Measurements from ENCODE around the gene PTGDR2.

PTGDR2 gene

DNA sequence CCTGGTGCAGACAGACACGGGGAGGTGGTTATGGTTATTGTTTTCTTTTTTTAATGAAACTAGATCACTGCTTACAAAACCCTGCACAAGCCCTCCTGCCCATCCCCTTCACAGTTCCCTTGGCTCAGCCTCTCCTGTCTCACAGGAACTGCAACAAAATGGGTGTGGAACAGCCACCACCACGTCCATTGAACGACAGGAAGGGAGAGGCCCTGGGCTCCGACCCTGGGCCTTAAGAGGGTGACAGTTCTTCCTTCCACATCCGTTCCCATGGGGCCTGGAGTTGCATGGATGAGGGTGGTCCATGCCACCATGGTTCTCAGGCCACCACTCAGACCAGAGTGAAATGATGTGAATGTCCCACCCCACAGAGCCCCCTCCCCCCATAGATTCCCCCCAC, 34.9 kb upstream of the PTGDR2 start:
- no peak overlapping the region for H3K4me3 ChIP-seq (ENCODE audit: insufficient read depth, low read depth, low read length, poor library complexity, severe bottlenecking)
- no peak overlapping the region for H3K27ac ChIP-seq (ENCODE audit: insufficient read depth, low read length, poor library complexity, severe bottlenecking)
- no peaks in the 10 kb centered on the region for H3K9me3 ChIP-seq (ENCODE audit: control insufficient read depth, low read length)
- H3K4me1 ChIP-seq (ENCODE audit: control insufficient read depth, insufficient read depth, low read length, poor library complexity, severe bottlenecking): no peaks in the 10 kb centered on the region
- H3K27me3 ChIP-seq (replicated peaks; ENCODE audit: control insufficient read depth, insufficient read depth, low read length, poor library complexity, severe bottlenecking): no peaks in the 10 kb centered on the region
- DNase-seq: no peak
- peaks cover 48% of the 10 kb centered on the region for H3K36me3 ChIP-seq (ENCODE audit: control insufficient read depth, insufficient read depth, low read length)

DNA sequence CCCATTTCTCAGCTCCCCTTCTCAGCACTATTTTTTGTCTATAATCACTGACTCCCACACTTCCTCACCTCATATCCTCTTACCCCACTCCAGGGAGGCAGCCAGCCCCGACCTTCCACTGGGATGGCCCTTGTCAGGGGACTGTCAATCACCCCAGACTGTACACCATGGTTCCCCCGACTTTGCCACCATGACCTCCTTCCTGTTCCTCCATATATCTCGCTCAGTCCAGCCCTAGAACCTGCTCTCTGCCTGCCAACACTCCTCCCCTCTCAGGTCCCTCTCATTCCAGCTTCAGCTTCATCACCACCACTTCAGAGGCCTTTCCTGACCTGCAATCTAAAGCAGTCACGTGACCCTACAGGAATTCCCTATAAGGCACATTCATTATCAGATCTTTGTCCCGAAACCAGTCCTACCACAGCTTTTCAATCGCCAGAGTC, 34.1 kb upstream of the PTGDR2 start:
- no peaks in the 10 kb centered on the region for H3K27me3 ChIP-seq (replicated peaks; ENCODE audit: control insufficient read depth, insufficient read depth, low read length, poor library complexity, severe bottlenecking)
- H3K4me3 ChIP-seq (ENCODE audit: insufficient read depth, low read depth, low read length, poor library complexity, severe bottlenecking): no peak overlapping the region
- H3K4me1 ChIP-seq (ENCODE audit: control insufficient read depth, insufficient read depth, low read length, poor library complexity, severe bottlenecking): no peaks in the 10 kb centered on the region
- no peak overlapping the region for H3K27ac ChIP-seq (ENCODE audit: insufficient read depth, low read length, poor library complexity, severe bottlenecking)
- H3K9me3 ChIP-seq (ENCODE audit: control insufficient read depth, low read length): no peaks in the 10 kb centered on the region
- peaks cover 39% of the 10 kb centered on the region for H3K36me3 ChIP-seq (ENCODE audit: control insufficient read depth, insufficient read depth, low read length)
- DNase-seq: no peak

DNA sequence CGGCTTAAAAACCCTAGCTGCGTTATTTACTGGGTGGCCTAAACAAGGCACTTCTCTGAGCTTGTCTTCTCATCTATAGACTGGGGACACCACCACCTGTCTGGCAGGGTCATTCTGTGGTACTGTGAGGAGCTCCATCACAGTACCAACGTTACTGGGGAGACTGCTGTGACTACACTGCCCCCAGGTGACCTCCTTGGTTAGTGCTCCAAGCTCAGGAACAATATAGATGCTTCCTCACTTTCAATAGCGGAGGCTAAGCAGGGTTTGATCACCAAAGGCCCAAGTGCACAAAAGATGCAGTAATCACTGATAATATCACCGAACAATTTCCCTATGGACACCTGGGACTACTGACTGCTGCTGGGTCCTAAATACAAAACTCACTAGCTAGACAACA, 31.8 kb upstream of the PTGDR2 start:
- DNase-seq: no peak

DNA sequence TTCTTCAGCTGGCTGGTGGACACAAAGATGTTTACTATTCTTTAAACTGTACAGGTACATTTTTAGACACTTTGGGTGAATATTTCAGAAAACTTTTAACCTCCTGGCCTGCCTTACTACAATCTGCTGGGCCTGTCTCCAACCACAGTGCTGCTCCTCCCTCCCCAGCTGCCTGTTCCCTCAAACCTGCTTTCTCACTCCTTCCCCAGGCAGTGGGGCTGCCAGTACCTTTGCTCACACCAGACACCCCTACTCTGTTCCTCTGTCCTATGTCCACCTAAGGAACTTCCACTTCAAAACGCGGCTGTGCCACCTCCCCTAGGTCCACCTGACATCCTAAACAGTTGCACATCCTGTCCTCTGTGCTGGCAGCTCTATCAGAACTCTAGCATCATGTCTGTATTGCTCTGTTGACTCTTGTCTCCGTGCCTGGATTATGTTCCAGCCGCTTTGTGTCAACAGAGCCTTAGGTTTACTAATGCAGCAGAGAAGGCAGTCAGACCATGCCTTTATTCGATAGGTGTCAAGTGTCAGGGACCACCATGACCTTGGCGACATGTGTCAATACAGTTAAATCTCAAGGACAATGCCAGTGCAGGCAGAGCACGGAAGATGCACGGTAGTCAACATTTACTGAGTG, 25.0 kb upstream of the PTGDR2 start:
- Histone ChIP-seq H3K4me3 (ENCODE audit: insufficient read depth, low read depth, low read length, poor library complexity, severe bottlenecking) (no peak overlapping the region), H3K36me3 (ENCODE audit: control insufficient read depth, insufficient read depth, low read length) (peaks cover 16% of the 10 kb centered on the region), H3K9me3 (ENCODE audit: control insufficient read depth, low read length) (no peaks in the 10 kb centered on the region), H3K4me1 (ENCODE audit: control insufficient read depth, insufficient read depth, low read length, poor library complexity, severe bottlenecking) (no peaks in the 10 kb centered on the region), H3K27ac (ENCODE audit: insufficient read depth, low read length, poor library complexity, severe bottlenecking) (no peak overlapping the region), H3K27me3 (replicated peaks; ENCODE audit: control insufficient read depth, insufficient read depth, low read length, poor library complexity, severe bottlenecking) (no peaks in the 10 kb centered on the region)
- DNase-seq: no peak

More for the DNA sequence above, 31.8 kb upstream of the PTGDR2 start:
- H3K4me1 ChIP-seq (ENCODE audit: control insufficient read depth, insufficient read depth, low read length, poor library complexity, severe bottlenecking): no peaks in the 10 kb centered on the region
- H3K4me3 ChIP-seq (ENCODE audit: insufficient read depth, low read depth, low read length, poor library complexity, severe bottlenecking): no peak overlapping the region
- no peaks in the 10 kb centered on the region for H3K9me3 ChIP-seq (ENCODE audit: control insufficient read depth, low read length)
- H3K27me3 ChIP-seq (replicated peaks; ENCODE audit: control insufficient read depth, insufficient read depth, low read length, poor library complexity, severe bottlenecking): no peaks in the 10 kb centered on the region
- H3K36me3 ChIP-seq (ENCODE audit: control insufficient read depth, insufficient read depth, low read length): peaks cover 21% of the 10 kb centered on the region
- H3K27ac ChIP-seq (ENCODE audit: insufficient read depth, low read length, poor library complexity, severe bottlenecking): no peak overlapping the region

DNA sequence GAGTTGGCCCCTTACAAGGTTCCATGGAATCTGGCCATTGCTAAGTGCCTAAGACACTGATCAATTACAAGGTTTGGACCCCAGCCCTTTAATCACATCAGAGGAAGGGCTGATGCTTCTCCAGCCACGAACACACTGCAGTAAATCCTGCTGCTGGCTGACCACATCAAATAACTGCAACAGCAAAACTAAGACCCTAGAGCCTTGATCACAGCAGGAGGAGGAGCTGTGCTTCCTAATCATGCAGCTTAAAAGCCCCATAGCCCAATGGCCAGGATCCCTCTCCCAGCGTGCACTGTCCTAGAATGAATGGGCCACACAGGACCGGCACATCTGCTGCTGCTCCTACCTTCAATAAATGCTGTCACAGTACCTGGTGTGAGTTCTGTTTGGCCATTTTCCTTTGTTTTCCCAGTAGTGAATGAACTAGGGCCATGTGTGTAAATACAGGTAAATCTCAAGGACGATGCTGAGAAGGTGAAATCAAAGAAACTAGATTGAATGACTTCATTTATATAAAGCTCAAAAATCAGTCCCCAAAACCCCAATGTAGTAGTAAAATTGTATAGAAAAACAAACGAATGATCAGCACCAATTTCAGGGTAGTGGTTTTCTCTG, 24.3 kb upstream of the PTGDR2 start:
- no peak overlapping the region for H3K4me3 ChIP-seq (ENCODE audit: insufficient read depth, low read depth, low read length, poor library complexity, severe bottlenecking)
- no peak overlapping the region for H3K27ac ChIP-seq (ENCODE audit: insufficient read depth, low read length, poor library complexity, severe bottlenecking)
- H3K36me3 ChIP-seq (ENCODE audit: control insufficient read depth, insufficient read depth, low read length): peaks cover 16% of the 10 kb centered on the region
- no peaks in the 10 kb centered on the region for H3K4me1 ChIP-seq (ENCODE audit: control insufficient read depth, insufficient read depth, low read length, poor library complexity, severe bottlenecking)
- no peaks in the 10 kb centered on the region for H3K27me3 ChIP-seq (replicated peaks; ENCODE audit: control insufficient read depth, insufficient read depth, low read length, poor library complexity, severe bottlenecking)
- DNase-seq: no peak
- no peaks in the 10 kb centered on the region for H3K9me3 ChIP-seq (ENCODE audit: control insufficient read depth, low read length)

DNA sequence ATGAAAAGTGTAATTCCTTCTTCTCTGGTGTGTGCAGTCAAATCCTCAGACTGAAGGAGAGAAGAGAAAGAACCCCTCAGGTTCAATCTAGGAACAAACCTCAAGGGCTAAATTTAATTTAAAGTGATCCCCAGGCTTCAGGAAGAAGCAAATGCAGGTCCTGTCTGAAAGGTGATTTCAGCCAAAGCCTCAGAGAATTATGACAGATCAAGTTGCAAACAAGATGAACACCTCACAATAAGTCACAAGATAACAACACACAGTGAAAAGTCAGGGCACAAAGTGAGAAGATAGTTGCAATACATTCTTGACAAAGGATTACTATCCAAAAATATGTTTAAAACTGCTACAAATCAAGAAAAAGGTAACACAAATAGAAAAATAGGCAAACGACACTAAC, 23.4 kb upstream of the PTGDR2 start:
- Histone ChIP-seq H3K4me3 (ENCODE audit: insufficient read depth, low read depth, low read length, poor library complexity, severe bottlenecking) (no peak overlapping the region), H3K27me3 (replicated peaks; ENCODE audit: control insufficient read depth, insufficient read depth, low read length, poor library complexity, severe bottlenecking) (no peaks in the 10 kb centered on the region), H3K36me3 (ENCODE audit: control insufficient read depth, insufficient read depth, low read length) (peaks cover 16% of the 10 kb centered on the region), H3K27ac (ENCODE audit: insufficient read depth, low read length, poor library complexity, severe bottlenecking) (no peak overlapping the region), H3K4me1 (ENCODE audit: control insufficient read depth, insufficient read depth, low read length, poor library complexity, severe bottlenecking) (no peaks in the 10 kb centered on the region), H3K9me3 (ENCODE audit: control insufficient read depth, low read length) (no peaks in the 10 kb centered on the region)
- DNase-seq: no peak

DNA sequence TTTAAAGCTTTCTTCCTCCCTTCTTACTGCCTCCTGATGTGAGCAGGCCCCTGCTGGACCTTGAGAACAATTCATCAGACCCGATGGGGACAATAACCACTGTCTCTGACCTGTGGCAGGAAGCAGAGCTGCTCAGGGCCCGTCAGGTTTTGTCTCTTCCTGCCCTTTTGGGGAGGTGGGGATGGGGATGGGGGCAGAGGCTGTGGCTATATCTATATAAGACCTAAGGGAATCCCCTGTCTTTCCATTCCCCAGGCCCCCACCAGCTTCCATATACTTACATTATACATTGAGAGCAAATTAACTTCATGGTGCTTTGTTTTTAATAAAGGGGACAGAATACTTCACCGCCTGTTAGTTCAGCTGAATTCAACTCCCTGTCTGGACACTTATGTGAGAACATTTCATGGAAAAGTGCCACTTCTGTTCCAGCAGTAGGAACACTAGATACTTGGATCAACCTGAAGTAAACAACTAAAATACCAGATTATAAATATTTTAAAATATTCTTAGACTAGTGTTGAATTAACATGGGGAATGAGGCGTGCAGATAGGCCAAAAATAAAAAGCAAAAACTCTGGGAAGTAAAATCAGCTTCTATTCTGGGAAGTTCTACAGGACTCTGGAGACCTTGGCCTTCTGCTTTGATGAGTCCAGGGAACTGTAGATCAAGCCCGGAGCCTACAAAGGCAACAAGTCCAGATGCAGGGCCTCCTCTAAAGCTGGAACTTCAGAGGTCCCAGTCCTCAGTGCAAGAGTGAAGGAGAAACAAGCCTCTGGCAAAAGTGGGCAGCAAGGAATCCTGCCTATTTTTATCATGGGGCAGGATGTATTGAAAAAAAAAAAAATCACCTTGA, 22.7 kb upstream of the PTGDR2 start:
- Histone ChIP-seq H3K4me1 (ENCODE audit: control insufficient read depth, insufficient read depth, low read length, poor library complexity, severe bottlenecking) (no peaks in the 10 kb centered on the region), H3K9me3 (ENCODE audit: control insufficient read depth, low read length) (no peaks in the 10 kb centered on the region), H3K36me3 (ENCODE audit: control insufficient read depth, insufficient read depth, low read length) (peaks cover 16% of the 10 kb centered on the region), H3K27ac (ENCODE audit: insufficient read depth, low read length, poor library complexity, severe bottlenecking) (no peak overlapping the region), H3K4me3 (ENCODE audit: insufficient read depth, low read depth, low read length, poor library complexity, severe bottlenecking) (no peak overlapping the region), H3K27me3 (replicated peaks; ENCODE audit: control insufficient read depth, insufficient read depth, low read length, poor library complexity, severe bottlenecking) (no peaks in the 10 kb centered on the region)
- DNase-seq: no peak

DNA sequence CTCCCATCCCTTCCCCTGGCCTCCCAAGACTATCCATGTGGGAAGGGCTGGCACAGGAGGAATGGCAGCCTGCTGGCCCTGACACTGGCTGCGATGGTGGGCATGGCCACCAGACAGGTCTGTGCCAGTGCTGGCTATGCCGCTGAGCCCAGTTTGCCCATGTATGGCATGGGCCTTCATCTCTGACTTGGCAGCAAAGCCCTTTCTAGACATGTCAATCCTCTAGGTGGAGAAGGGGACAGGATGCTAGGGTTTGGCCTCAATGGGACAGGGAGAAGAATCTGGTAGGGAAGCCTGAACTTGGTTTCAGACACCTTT, 20.4 kb upstream of the PTGDR2 start:
- Histone ChIP-seq H3K4me1 (ENCODE audit: control insufficient read depth, insufficient read depth, low read length, poor library complexity, severe bottlenecking) (no peaks in the 10 kb centered on the region), H3K36me3 (ENCODE audit: control insufficient read depth, insufficient read depth, low read length) (peaks cover 16% of the 10 kb centered on the region), H3K4me3 (ENCODE audit: insufficient read depth, low read depth, low read length, poor library complexity, severe bottlenecking) (no peak overlapping the region), H3K9me3 (ENCODE audit: control insufficient read depth, low read length) (no peaks in the 10 kb centered on the region), H3K27ac (ENCODE audit: insufficient read depth, low read length, poor library complexity, severe bottlenecking) (no peak overlapping the region), H3K27me3 (replicated peaks; ENCODE audit: control insufficient read depth, insufficient read depth, low read length, poor library complexity, severe bottlenecking) (no peaks in the 10 kb centered on the region)
- DNase-seq: no peak

DNA sequence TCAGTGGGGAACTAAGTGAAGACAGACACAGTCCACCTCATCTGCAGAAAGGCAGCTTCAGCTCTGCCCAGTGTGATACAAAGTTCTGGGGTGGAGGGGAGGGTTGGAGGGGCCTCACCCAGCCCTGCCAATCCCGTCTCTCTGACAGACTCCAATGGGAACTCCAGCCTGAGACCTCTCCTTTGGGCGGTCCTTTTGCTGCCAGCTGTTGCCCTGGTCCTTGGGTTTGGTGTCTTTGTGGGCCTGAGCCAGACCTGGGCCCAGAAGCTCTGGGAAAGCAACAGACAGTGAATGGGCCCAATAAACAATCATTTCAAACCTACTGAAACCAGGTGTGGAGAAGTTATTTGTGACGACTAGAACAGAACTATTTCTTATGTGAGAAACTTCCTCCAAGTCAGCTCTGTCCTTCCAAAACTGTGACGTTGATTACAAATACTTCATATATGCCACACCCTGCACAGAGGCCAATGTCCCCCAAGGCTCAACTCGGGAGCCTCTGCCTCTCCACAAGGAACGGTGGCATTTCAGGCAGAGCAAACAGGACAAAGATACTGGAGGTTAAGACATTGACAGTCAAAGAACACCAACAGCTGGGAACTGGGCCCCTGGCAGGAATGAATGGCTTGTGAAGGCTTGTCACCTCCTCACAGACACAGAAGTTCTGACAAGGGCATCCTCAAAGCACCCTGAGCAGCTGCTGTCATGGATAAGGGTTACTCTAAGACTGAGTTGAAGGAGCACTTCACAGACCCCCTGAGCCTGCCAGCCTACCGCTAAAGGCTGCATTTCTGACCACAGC, 19.8 kb upstream of the PTGDR2 start:
- no peaks in the 10 kb centered on the region for H3K9me3 ChIP-seq (ENCODE audit: control insufficient read depth, low read length)
- no peaks in the 10 kb centered on the region for H3K4me1 ChIP-seq (ENCODE audit: control insufficient read depth, insufficient read depth, low read length, poor library complexity, severe bottlenecking)
- no peak overlapping the region for H3K4me3 ChIP-seq (ENCODE audit: insufficient read depth, low read depth, low read length, poor library complexity, severe bottlenecking)
- H3K27ac ChIP-seq (ENCODE audit: insufficient read depth, low read length, poor library complexity, severe bottlenecking): no peak overlapping the region
- no peak for DNase-seq
- peaks cover 16% of the 10 kb centered on the region for H3K36me3 ChIP-seq (ENCODE audit: control insufficient read depth, insufficient read depth, low read length)
- no peaks in the 10 kb centered on the region for H3K27me3 ChIP-seq (replicated peaks; ENCODE audit: control insufficient read depth, insufficient read depth, low read length, poor library complexity, severe bottlenecking)

Data from effector memory CD4-positive, alpha-beta T cell (primary cell).